GM23338 (cell line): ENCODE measurements around the gene C1orf87. TPM values are rescaled to one million over a fixed set of nuclear protein-coding genes. Genes with fewer than 3 reads are reported as not detected.
A peak's percentile ranks its signal among the peaks of the same experiment; 100 is the strongest.

Source experiments
- ATAC-seq: fragments of 200-7000 bp; cut with Tn5 transposase; 3 replicates; pipeline ENCODE4 v1.9.1; 2020
- DNase-seq: peaks from one replicate; pipeline ENCODE4 v3.0.0-alpha.2; 2015; ENCODE audit warnings: low spot score
- H2AFZ ChIP-seq: fragments of 200-600 bp; sonication (generic); 2 replicates; pipeline ENCODE4 v1.8.0; 2016; ENCODE audit warnings: antibody characterized with exemption, mild to moderate bottlenecking, moderate library complexity
- H3F3A ChIP-seq: fragments of 200-600 bp; sonication (generic); replicated peaks from 2 replicates; pipeline ENCODE4 v1.8.0; 2017; ENCODE audit warnings: antibody characterized with exemption, mixed run types, low read depth
- H3K27ac ChIP-seq: fragments of 200-600 bp; sonication (generic); 2 replicates; pipeline ENCODE4 v1.6.1; 2016; ENCODE audit warnings: low read depth
- H3K27me3 ChIP-seq: fragments of 200-600 bp; sonication (generic); 2 replicates; pipeline ENCODE4 v1.8.0; 2016; ENCODE audit warnings: mild to moderate bottlenecking, mixed run types, moderate library complexity; ENCODE audit not compliant: insufficient read depth
- H3K36me3 ChIP-seq: fragments of 200-600 bp; sonication (generic); 2 replicates; pipeline ENCODE4 v1.8.0; 2016; ENCODE audit warnings: mild to moderate bottlenecking; ENCODE audit not compliant: insufficient read depth
- H3K4me1 ChIP-seq: fragments of 200-600 bp; sonication (generic); 2 replicates; pipeline ENCODE4 v1.8.0; 2016; ENCODE audit warnings: mild to moderate bottlenecking, moderate library complexity; ENCODE audit not compliant: insufficient read depth
- H3K4me2 ChIP-seq: fragments of 200-600 bp; sonication (generic); 2 replicates; pipeline ENCODE4 v1.7.1; 2017; ENCODE audit warnings: mixed run types
- H3K4me3 ChIP-seq: fragments of 200-600 bp; sonication (generic); 2 replicates; pipeline ENCODE4 v1.6.1; 2016; ENCODE audit warnings: mixed run types
- H3K79me2 ChIP-seq: fragments of 200-600 bp; sonication (generic); replicated peaks from 2 replicates; pipeline ENCODE4 v1.8.0; 2017; ENCODE audit warnings: mild to moderate bottlenecking; ENCODE audit not compliant: insufficient read depth
- H3K9me2 ChIP-seq: fragments of 200-600 bp; sonication (generic); 2 replicates; pipeline ENCODE4 v1.8.0; 2017; ENCODE audit not compliant: insufficient read depth
- H4K20me1 ChIP-seq: fragments of 200-600 bp; sonication (generic); replicated peaks from 2 replicates; pipeline ENCODE4 v1.8.0; 2017; ENCODE audit warnings: mild to moderate bottlenecking; ENCODE audit not compliant: insufficient read depth
- H3K27ac Mint-ChIP-seq: 2 replicates; pipeline ENCODE4 v1.8.0; 2020; ENCODE audit warnings: inconsistent platforms, mild to moderate bottlenecking, moderate library complexity, mixed read lengths
- H3K27me3 Mint-ChIP-seq: 3 replicates; pipeline ENCODE4 v1.8.0; 2022; ENCODE audit warnings: low read depth, mild to moderate bottlenecking, moderate library complexity, mixed read lengths, inconsistent platforms; ENCODE audit not compliant: insufficient read depth, poor library complexity
- H3K36me3 Mint-ChIP-seq: 3 replicates; pipeline ENCODE4 v1.8.0; 2021; ENCODE audit warnings: low read depth, mild to moderate bottlenecking, inconsistent platforms, moderate library complexity, mixed read lengths
- H3K4me1 Mint-ChIP-seq: 3 replicates; pipeline ENCODE4 v1.8.0; 2020; ENCODE audit warnings: mild to moderate bottlenecking, inconsistent platforms, mixed read lengths
- H3K4me3 Mint-ChIP-seq: 3 replicates; pipeline ENCODE4 v1.8.0; 2021; ENCODE audit warnings: moderate library complexity, mild to moderate bottlenecking, inconsistent platforms, mixed read lengths
- H3K9me3 Mint-ChIP-seq: 3 replicates; pipeline ENCODE4 v1.8.0; 2020; ENCODE audit warnings: moderate library complexity, mild to moderate bottlenecking, inconsistent platforms, mixed read lengths
- JUNB ChIP-seq: IDR thresholded peaks from one replicate; pipeline ENCODE4 v1.6.1; 2016; ENCODE audit warnings: antibody characterized with exemption; ENCODE audit not compliant: unreplicated experiment
- NANOG ChIP-seq: IDR thresholded peaks from 2 replicates; pipeline ENCODE4 v1.6.1; 2016; ENCODE audit warnings: antibody characterized with exemption, borderline replicate concordance
- POLR2AphosphoS5 ChIP-seq: IDR thresholded peaks from 2 replicates; pipeline ENCODE4 v1.6.1; 2016; ENCODE audit warnings: antibody characterized with exemption, low read depth
- ZNF114 ChIP-seq: fragments of 250-450 bp; sonication (Bioruptor Pico); IDR thresholded peaks from 2 replicates; pipeline ENCODE4 v1.5.0; 2020; ENCODE audit warnings: mild to moderate bottlenecking, moderate library complexity
- ZNF331 ChIP-seq: fragments of 250-450 bp; sonication (Bioruptor Pico); IDR thresholded peaks from 2 replicates; pipeline ENCODE4 v1.5.0; 2020; ENCODE audit warnings: low read depth, mild to moderate bottlenecking, moderate library complexity
- polyA plus RNA-seq: library from polyadenylated mRNA; unstranded; fragments of >200 nt; fragmentation: Nextera tagmentation; extraction: Ambion mirVana; gene quantifications from 2 replicates; pipeline ENCODE4 v1.2.1, GENCODE V29; 2016
- total RNA-seq: library from RNA; depleted of rRNA; stranded (reverse); fragments of >200 nt; shearing (Covaris generic); gene quantifications from 2 replicates; pipeline ENCODE4 v1.2.3, GENCODE V29; 2014
- TF ChIP-seq, protein P1 (sequence below), 2 experiments: fragments of 200-600 bp in 1 of 2; sonication (generic) in 1 of 2; conservative IDR thresholded peaks; 2 replicates each; pipeline versions ENCODE4 v1.5.1 to v1.6.1; 2016 to 2017; ENCODE audit warnings: antibody characterized with exemption in 2 of 2, low read depth in 2 of 2, mild to moderate bottlenecking in 2 of 2, moderate library complexity in 1 of 2
- TF ChIP-seq, protein P2 (sequence below): IDR thresholded peaks from one replicate; pipeline ENCODE4 v1.6.1; 2018; ENCODE audit warnings: antibody characterized with exemption; ENCODE audit not compliant: unreplicated experiment

Gene C1orf87
- total and polyA plus RNA-seq, 2 experiments from 2014 or later: 0.07 to 0.21 TPM

DNA sequence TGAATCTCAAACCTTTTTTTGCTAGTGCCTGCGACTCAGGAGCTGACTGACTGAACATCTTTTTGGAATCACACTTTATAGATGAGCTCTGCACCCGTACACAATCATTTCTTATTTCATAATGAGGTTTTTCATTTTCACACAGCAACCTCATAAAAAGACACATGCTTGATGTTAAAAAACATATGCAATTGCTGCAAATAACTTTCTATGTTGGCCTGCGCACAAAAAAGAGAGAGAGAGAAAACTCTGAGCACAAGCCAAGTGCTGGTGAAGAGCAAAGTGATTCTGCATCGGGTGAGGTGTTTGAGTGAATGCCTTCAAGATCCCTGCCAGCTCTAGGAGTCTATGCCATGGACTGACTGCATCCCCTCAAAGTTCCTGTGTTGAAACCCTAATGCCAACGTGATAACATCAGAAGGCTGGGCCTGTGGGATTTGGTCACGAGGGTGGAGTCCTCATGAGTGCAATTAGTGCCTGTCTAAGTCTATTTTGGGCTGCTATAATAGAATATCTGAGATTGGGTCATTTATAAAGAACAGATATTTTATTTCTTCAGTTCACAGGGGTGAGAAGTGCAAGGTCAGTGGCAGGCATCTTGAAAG lies 36.6 kb downstream of the C1orf87 start (continued):
- TF ChIP-seq, protein P1, sequence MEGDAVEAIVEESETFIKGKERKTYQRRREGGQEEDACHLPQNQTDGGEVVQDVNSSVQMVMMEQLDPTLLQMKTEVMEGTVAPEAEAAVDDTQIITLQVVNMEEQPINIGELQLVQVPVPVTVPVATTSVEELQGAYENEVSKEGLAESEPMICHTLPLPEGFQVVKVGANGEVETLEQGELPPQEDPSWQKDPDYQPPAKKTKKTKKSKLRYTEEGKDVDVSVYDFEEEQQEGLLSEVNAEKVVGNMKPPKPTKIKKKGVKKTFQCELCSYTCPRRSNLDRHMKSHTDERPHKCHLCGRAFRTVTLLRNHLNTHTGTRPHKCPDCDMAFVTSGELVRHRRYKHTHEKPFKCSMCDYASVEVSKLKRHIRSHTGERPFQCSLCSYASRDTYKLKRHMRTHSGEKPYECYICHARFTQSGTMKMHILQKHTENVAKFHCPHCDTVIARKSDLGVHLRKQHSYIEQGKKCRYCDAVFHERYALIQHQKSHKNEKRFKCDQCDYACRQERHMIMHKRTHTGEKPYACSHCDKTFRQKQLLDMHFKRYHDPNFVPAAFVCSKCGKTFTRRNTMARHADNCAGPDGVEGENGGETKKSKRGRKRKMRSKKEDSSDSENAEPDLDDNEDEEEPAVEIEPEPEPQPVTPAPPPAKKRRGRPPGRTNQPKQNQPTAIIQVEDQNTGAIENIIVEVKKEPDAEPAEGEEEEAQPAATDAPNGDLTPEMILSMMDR (conservative IDR thresholded peaks at IDR 0.05; ENCODE audit: low read depth in 2 of 2): no peak
- TF ChIP-seq NANOG (no peak), POLR2AphosphoS5 (no peak), JUNB (no peak), ZNF331 (CRISPR knock-in tag) (no peak)
- TF ChIP-seq, protein P2, sequence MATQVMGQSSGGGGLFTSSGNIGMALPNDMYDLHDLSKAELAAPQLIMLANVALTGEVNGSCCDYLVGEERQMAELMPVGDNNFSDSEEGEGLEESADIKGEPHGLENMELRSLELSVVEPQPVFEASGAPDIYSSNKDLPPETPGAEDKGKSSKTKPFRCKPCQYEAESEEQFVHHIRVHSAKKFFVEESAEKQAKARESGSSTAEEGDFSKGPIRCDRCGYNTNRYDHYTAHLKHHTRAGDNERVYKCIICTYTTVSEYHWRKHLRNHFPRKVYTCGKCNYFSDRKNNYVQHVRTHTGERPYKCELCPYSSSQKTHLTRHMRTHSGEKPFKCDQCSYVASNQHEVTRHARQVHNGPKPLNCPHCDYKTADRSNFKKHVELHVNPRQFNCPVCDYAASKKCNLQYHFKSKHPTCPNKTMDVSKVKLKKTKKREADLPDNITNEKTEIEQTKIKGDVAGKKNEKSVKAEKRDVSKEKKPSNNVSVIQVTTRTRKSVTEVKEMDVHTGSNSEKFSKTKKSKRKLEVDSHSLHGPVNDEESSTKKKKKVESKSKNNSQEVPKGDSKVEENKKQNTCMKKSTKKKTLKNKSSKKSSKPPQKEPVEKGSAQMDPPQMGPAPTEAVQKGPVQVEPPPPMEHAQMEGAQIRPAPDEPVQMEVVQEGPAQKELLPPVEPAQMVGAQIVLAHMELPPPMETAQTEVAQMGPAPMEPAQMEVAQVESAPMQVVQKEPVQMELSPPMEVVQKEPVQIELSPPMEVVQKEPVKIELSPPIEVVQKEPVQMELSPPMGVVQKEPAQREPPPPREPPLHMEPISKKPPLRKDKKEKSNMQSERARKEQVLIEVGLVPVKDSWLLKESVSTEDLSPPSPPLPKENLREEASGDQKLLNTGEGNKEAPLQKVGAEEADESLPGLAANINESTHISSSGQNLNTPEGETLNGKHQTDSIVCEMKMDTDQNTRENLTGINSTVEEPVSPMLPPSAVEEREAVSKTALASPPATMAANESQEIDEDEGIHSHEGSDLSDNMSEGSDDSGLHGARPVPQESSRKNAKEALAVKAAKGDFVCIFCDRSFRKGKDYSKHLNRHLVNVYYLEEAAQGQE: no peak

DNA sequence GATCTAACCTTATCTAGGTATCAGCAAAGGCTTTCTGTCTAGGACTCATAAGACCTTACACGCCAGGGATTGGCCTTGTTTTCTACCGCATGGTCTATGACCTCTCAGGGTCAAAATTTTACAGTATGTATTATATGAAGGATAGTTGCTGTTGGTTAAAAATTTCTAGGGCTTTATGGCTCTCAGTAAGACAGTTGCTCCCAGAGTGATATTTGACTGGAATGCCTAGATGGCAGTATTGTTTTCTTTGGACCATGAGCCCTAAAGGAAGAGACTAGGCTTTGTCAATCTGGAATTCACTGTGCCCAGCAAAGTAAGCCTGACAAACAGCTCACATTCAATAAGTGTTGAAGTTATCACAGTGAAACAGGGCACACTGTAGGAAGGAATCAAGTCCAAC lies 37.6 kb downstream of the C1orf87 start:
- Histone ChIP-seq H3K27me3 (no peaks in the 10 kb centered on the region), H3K4me3 (no peak overlapping the region), H3K9me2 (0 out of 2 replicates have a peak, but pooled peaks cover 2% of the 10 kb centered on the region), H3K79me2 (no peaks in the 10 kb centered on the region), H3K4me2 (no peak overlapping the region), H3K27ac (no peak overlapping the region), H4K20me1 (no peaks in the 10 kb centered on the region), H3K4me1 (no peaks in the 10 kb centered on the region), H3F3A (no peaks in the 10 kb centered on the region), H2AFZ (no peak overlapping the region), H3K36me3 (no peaks in the 10 kb centered on the region)
- no peak for TF ChIP-seq ZNF114
- TF ChIP-seq, protein P1 (conservative IDR thresholded peaks at IDR 0.05; ENCODE audit: low read depth in 2 of 2): peak in 1 of 2 experiments; percentile 33; a peak in 2 of 4 replicates
- Mint-ChIP-seq H3K27ac (no peak overlapping the region), H3K36me3 (no peaks in the 10 kb centered on the region), H3K4me1 (no peaks in the 10 kb centered on the region), H3K4me3 (no peak overlapping the region), H3K27me3 (no peaks in the 10 kb centered on the region), H3K9me3 (no peaks in the 10 kb centered on the region)
- DNase-seq (no peak), ATAC-seq (no peak)
